Fibroblast of lung (primary cell): ENCODE results near the gene FUT1.

Source experiments
- CTCF ChIP-seq, 2 donors: IDR thresholded peaks in 1 of 2; conservative IDR thresholded peaks in 1 of 2; 1 replicate in 1 of 2; 2 replicates in 1 of 2; pipeline ENCODE4 v1.5.1; 2011 to 2012; ENCODE audit warnings: low read length in 2 of 2, control low read depth in 1 of 2, inconsistent platforms in 1 of 2, low read depth in 1 of 2, mild to moderate bottlenecking in 1 of 2
- EZH2 ChIP-seq: IDR thresholded peaks from 2 replicates; pipeline ENCODE4 v1.5.1; 2012; ENCODE audit warnings: low read length, control low read depth, mild to moderate bottlenecking; ENCODE audit errors: missing control alignments

- no peak for TF ChIP-seq CTCF (conservative IDR thresholded peaks at IDR 0.05 in 1 of 2, IDR thresholded peaks at IDR 0.05 in 1 of 2; ENCODE audit: low read depth in 1 of 2, low read length in 2 of 2)
- TF ChIP-seq EZH2 = peak; percentile 59
These were observed at the start of gene FUT1 for GRCh38 chr19:48752496-48753365.
